GM18526 (cell line): ENCODE measurements around the gene KCNQ1.

Source experiments
- POLR2A ChIP-seq: IDR thresholded peaks from 3 replicates; pipeline ENCODE4 v1.6.1; 2011; ENCODE audit not compliant: insufficient read length; ENCODE audit errors: extremely low read depth

KCNQ1 gene

GRCh38 chr11:2686360-2687222 lies 241.8 kb downstream of the KCNQ1 start:
- no peak for TF ChIP-seq POLR2A

GRCh38 chr11:2687223-2687530 lies 242.4 kb downstream of the KCNQ1 start:
- no peak for TF ChIP-seq POLR2A

GRCh38 chr11:2687782-2688191 lies 243.0 kb downstream of the KCNQ1 start:
- no peak for TF ChIP-seq POLR2A

- TF ChIP-seq POLR2A, result no peak
These were observed 243.8 kb downstream of the KCNQ1 start for GRCh38 chr11:2688381-2689231.

- no peak for TF ChIP-seq POLR2A
These were observed 245.1 kb downstream of the KCNQ1 start for GRCh38 chr11:2689651-2690575.

GRCh38 chr11:2690596-2691354 lies 246.0 kb downstream of the KCNQ1 start:
- TF ChIP-seq POLR2A, result no peak

- no peak for TF ChIP-seq POLR2A
These were observed 246.6 kb downstream of the KCNQ1 start for GRCh38 chr11:2691355-2691761.

GRCh38 chr11:2691991-2692875 lies 247.4 kb downstream of the KCNQ1 start:
- no peak for TF ChIP-seq POLR2A

- no peak for TF ChIP-seq POLR2A
These were observed 248.8 kb downstream of the KCNQ1 start for GRCh38 chr11:2693271-2694261.

- TF ChIP-seq POLR2A, result no peak
These were observed 249.7 kb downstream of the KCNQ1 start for GRCh38 chr11:2694495-2694894.

GRCh38 chr11:2694995-2695939 lies 250.5 kb downstream of the KCNQ1 start:
- TF ChIP-seq POLR2A, result no peak
